ENCODE results near the gene DEUP1. TPM values are rescaled to one million over a fixed set of nuclear protein-coding genes. Genes with fewer than 3 reads are reported as not detected.
A peak's percentile ranks its signal among the peaks of the same experiment; 100 is the strongest.

DEUP1 gene
- total RNA-seq, 2 experiments from 2014 or later, result not detected

DNA sequence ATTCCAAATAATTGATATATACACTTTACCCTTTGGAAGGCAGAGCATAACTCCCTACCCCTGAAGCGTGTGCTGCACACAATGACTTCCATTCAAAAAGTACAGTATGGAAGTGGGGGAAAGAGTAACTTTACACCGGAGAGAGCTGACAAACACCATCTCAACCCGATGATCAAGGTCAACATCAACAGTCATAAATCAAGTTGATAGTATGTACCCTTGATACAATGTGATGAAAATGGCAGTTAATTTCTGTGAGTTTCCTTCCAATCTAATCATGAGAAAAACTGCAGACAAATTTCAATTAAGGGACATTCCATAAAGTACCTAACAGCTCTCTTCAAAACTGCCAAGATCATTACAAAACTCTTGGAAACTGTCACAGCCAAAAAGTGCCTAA is 6.0 kb upstream of the DEUP1 start:
- H3K9me3 ChIP-seq (ENCODE audit: control insufficient read depth in 1 of 2, insufficient read depth in 1 of 2, low read length in 2 of 2), result no peaks in the 10 kb centered on the region
- H3K4me3 Mint-ChIP-seq, result no peak overlapping the region
- no peaks in the 10 kb centered on the region for H3K36me3 ChIP-seq (ENCODE audit: insufficient read depth, low read length)
- ChIA-PET POLR2A (interaction anchor here (0.7 kb wide), 1 partner anchor 200 kb away, joined by 3 read pairs; no protein-coding TSS in a partner anchor), CTCF (no interaction called here)
- H3K4me1 ChIP-seq (ENCODE audit: insufficient read depth, low read length), result no peaks in the 10 kb centered on the region
- no peak overlapping the region for H3K27ac ChIP-seq (ENCODE audit: low read depth in 1 of 2, low read length in 2 of 2)
- DNase-seq (no peak), ATAC-seq (ENCODE audit: poor library complexity) (no peak)
- H3K4me3 ChIP-seq (ENCODE audit: low read length), result no peak overlapping the region
- H3K36me3 Mint-ChIP-seq (ENCODE audit: low read depth), result no peaks in the 10 kb centered on the region
- H3K9me3 Mint-ChIP-seq, result peaks cover 1% of the 10 kb centered on the region
- peaks cover 0 to 5% of the 10 kb centered on the region in 2 experiments for H3K27me3 ChIP-seq (ENCODE audit: control insufficient read depth in 1 of 2, insufficient read depth in 2 of 2, low read length in 2 of 2)
- no peak for TF ChIP-seq CTCF (IDR thresholded peaks at IDR 0.05)
- no peaks in the 10 kb centered on the region for H3K4me1 Mint-ChIP-seq (ENCODE audit: low read depth)
- intact Hi-C loops (cut with DNase I, micrococcal nuclease), result no loop called here
- no peak overlapping the region for H3K27ac Mint-ChIP-seq
- H3K27me3 Mint-ChIP-seq, result peaks cover 20% of the 10 kb centered on the region

GRCh38 chr11:93326681-93327080 is 3.9 kb upstream of the DEUP1 start:
- intact Hi-C loops (cut with DNase I, micrococcal nuclease), result no loop called here
- CTCF ChIA-PET, result no interaction called here
- POLR2A ChIA-PET, result no interaction called here

GRCh38 chr11:93329936-93330445 is 551 bp upstream of the DEUP1 start:
- no peaks in the 10 kb centered on the region for H3K4me1 ChIP-seq (ENCODE audit: insufficient read depth, low read length)
- Mint-ChIP-seq H3K9me3 (no peaks in the 10 kb centered on the region), H3K36me3 (ENCODE audit: low read depth) (no peaks in the 10 kb centered on the region), H3K4me3 (peak overlapping the region; percentile 69), H3K4me1 (ENCODE audit: low read depth) (peaks cover 10% of the 10 kb centered on the region), H3K27me3 (peaks cover 55% of the 10 kb centered on the region), H3K27ac (no peak overlapping the region)
- H3K36me3 ChIP-seq (ENCODE audit: insufficient read depth, low read length), result no peaks in the 10 kb centered on the region
- no peak for TF ChIP-seq CTCF (IDR thresholded peaks at IDR 0.05)
- H3K27ac ChIP-seq (ENCODE audit: low read depth in 1 of 2, low read length in 2 of 2), result no peak overlapping the region
- H3K9me3 ChIP-seq (ENCODE audit: control insufficient read depth in 1 of 2, insufficient read depth in 1 of 2, low read length in 2 of 2), result peaks cover 0 to 4% of the 10 kb centered on the region in 2 experiments
- peaks cover 13 to 17% of the 10 kb centered on the region in 2 experiments for H3K27me3 ChIP-seq (ENCODE audit: control insufficient read depth in 1 of 2, insufficient read depth in 2 of 2, low read length in 2 of 2)
- no peak overlapping the region for H3K4me3 ChIP-seq (ENCODE audit: low read length)
- CTCF ChIA-PET, result no interaction called here
- ATAC-seq (ENCODE audit: poor library complexity), result no peak
- POLR2A ChIA-PET, result no interaction called here
- no peak for DNase-seq
- intact Hi-C loops (cut with DNase I, micrococcal nuclease), result no loop called here

More at GRCh38 chr11:93326681-93327080, 3.9 kb upstream of the DEUP1 start:
- Histone ChIP-seq H3K9me3 (ENCODE audit: control insufficient read depth in 1 of 2, insufficient read depth in 1 of 2, low read length in 2 of 2) (peaks cover 0 to 4% of the 10 kb centered on the region in 2 experiments), H3K27ac (ENCODE audit: low read depth in 1 of 2, low read length in 2 of 2) (no peak overlapping the region), H3K4me1 (ENCODE audit: insufficient read depth, low read length) (no peaks in the 10 kb centered on the region), H3K27me3 (ENCODE audit: control insufficient read depth in 1 of 2, insufficient read depth in 2 of 2, low read length in 2 of 2) (peaks cover 10 to 17% of the 10 kb centered on the region in 2 experiments), H3K36me3 (ENCODE audit: insufficient read depth, low read length) (no peaks in the 10 kb centered on the region), H3K4me3 (ENCODE audit: low read length) (no peak overlapping the region)
- no peaks in the 10 kb centered on the region for H3K9me3 Mint-ChIP-seq
- no peak for ATAC-seq (ENCODE audit: poor library complexity)
- H3K27ac Mint-ChIP-seq, result no peak overlapping the region
- no peak overlapping the region for H3K4me3 Mint-ChIP-seq
- peaks cover 10% of the 10 kb centered on the region for H3K4me1 Mint-ChIP-seq (ENCODE audit: low read depth)
- TF ChIP-seq CTCF (IDR thresholded peaks at IDR 0.05), result no peak
- peaks cover 34% of the 10 kb centered on the region for H3K27me3 Mint-ChIP-seq
- no peak for DNase-seq
- no peaks in the 10 kb centered on the region for H3K36me3 Mint-ChIP-seq (ENCODE audit: low read depth)

Measured in CD4-positive, alpha-beta T cell (primary cell).